Lower leg skin (tissue), 4 donors: ENCODE data around the gene METRNL. TPM values are rescaled to one million over a fixed set of nuclear protein-coding genes. Genes with fewer than 3 reads are reported as not detected.

Source experiments
- DNase-seq, 2 donors: peaks; one replicate each; pipeline ENCODE4 v3.0.0-alpha.2; 2019; ENCODE audit warnings: low spot score in 2 of 2
- H3K4me3 ChIP-seq: fragments of 200-600 bp; sonication (generic); 2 replicates; pipeline ENCODE4 v1.5.1; 2017; ENCODE audit warnings: mild to moderate bottlenecking, low read depth; ENCODE audit not compliant: poor library complexity, severe bottlenecking
- POLR2A ChIP-seq, 2 donors: fragments of 450-650 bp; IDR thresholded peaks; one replicate each; pipeline ENCODE4 v1.6.1; 2016 to 2017; ENCODE audit warnings: antibody characterized with exemption in 2 of 2, mild to moderate bottlenecking in 1 of 2, moderate library complexity in 1 of 2
- WGBS, 2 donors: methylation state at CpG; one replicate each; pipeline ENCODE4 v1.1.5; 2018; 5-methylcytosine and 5-hydroxymethylcytosine counted together
- intact Hi-C: fragments of 100-400 bp; cut with DNase I; formaldehyde crosslinking; loops from one replicate; pipeline ENCODE4 v1.15.0; 2023; ENCODE audit warnings: low total_unique reads
- total RNA-seq, 4 donors: library from RNA; depleted of rRNA; stranded (reverse); fragments of >200 nt; gene quantifications; one replicate each; pipeline ENCODE4 v1.1.0, GENCODE V29; 2016
- TF ChIP-seq, protein P1 (sequence below), 3 donors: fragments of 450-650 bp; IDR thresholded peaks; one replicate each; pipeline ENCODE4 v1.5.1; 2016; ENCODE audit warnings: antibody characterized with exemption in 3 of 3, mild to moderate bottlenecking in 3 of 3, moderate library complexity in 2 of 3

Gene METRNL
- total RNA-seq, 4 donors from 2014 or later, result 208 to 343 (median 296) TPM

DNA sequence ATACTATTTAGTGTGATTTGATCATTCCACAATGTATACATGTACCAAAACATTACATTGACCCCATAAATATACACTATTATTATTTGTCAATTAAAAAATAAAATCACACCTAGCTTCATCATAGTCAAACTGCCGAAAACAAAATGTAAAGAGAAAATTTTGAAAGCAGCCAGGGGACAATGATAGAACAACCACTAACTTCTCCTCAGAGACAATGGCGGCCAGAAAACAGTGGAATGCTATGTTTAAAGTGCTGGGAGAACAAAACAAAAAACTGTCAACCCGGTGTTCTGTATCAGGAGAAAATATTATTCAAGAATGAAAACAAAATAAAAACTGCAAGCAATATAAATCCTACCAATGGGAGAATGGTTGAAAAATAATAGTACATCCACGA is 63.2 kb downstream of the METRNL start:
- 94 to 95% methylated on average over 4 of the region's 4 CpGs for WGBS, 2 donors
- TF ChIP-seq POLR2A (IDR thresholded peaks at IDR 0.05), result no peak
- TF ChIP-seq, protein P1, sequence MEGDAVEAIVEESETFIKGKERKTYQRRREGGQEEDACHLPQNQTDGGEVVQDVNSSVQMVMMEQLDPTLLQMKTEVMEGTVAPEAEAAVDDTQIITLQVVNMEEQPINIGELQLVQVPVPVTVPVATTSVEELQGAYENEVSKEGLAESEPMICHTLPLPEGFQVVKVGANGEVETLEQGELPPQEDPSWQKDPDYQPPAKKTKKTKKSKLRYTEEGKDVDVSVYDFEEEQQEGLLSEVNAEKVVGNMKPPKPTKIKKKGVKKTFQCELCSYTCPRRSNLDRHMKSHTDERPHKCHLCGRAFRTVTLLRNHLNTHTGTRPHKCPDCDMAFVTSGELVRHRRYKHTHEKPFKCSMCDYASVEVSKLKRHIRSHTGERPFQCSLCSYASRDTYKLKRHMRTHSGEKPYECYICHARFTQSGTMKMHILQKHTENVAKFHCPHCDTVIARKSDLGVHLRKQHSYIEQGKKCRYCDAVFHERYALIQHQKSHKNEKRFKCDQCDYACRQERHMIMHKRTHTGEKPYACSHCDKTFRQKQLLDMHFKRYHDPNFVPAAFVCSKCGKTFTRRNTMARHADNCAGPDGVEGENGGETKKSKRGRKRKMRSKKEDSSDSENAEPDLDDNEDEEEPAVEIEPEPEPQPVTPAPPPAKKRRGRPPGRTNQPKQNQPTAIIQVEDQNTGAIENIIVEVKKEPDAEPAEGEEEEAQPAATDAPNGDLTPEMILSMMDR (IDR thresholded peaks at IDR 0.05), result no peak
- no peak for DNase-seq
- intact Hi-C loops, result no loop called here
- no peak overlapping the region for H3K4me3 ChIP-seq

DNA sequence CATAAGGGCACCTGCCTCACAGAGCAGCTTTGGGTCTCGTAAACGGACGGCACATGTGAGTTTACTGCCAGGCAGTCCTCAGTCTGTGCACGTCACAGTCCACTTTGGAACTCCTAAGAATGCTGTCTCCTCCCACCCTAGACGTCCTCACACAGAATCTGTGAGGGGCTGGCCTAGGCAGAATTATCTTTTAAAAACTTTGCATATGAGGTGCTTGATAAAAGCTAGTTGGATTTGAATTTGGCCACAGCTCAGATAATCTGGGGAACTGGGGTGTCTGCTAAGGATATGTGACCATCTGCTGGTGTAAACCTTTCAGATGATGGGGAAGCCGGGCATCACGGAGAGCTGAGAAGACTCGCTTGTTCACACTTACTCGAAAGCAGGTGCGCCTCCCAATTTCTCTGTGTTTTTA is 64.4 kb downstream of the METRNL start:
- TF ChIP-seq, protein P1 (IDR thresholded peaks at IDR 0.05), result no peak
- no peak for TF ChIP-seq POLR2A (IDR thresholded peaks at IDR 0.05)
- 65 to 78% methylated on average over 10 of the region's 10 CpGs for whole genome bisulfite sequencing, 2 donors
- intact Hi-C loops, result no loop called here
- H3K4me3 ChIP-seq, result no peak overlapping the region
- peak in 1 of 2 donors; percentile 53 for DNase-seq

Other genes with a start within 250 kb of the METRNL start
- 100 to 1,000 TPM; 202 to 426 (median 294) TPM for gene ZNF750, start 239.6 kb upstream of the METRNL start, total RNA-seq